Measurements from ENCODE around the gene ENPP6.

ENPP6 gene

DNA sequence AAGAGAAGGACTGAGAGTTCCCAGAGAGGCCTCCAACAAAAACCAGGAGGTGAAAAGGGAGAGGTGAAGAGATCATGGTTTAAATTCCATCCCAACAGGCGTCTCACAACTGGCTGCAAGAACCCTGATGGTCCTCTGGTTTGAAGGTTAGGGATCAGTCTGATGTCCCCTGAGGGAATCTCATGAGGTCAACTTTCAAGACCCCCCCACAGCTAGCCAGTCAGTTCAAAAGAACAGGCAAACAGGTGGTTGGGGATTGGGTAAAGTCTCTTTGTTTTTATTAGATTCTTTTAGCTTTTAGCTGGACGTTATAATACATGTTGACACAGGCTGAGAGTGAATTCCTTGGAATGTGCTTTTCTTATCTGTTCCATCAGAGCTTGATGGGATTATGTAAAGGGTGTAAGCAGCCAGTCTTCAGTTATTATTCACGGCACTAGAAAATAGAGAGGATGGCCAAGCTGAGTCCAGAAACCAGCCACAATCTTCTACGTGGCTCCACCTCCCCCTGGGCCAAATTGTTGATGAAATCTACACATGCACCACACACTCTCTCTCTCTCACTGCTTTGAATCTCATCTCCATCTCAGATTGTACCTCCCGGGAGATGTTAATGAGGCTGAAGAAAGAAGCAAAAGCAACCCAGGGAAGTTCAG is 20.8 kb downstream of the ENPP6 start:
- DNase-seq, result no peak
- in situ Hi-C loops (cut with HindIII; ENCODE audit: low pct_ligation_motif_present, low pct_unique_long_range_greater_than_20kb, low sequenced_read_pairs), result no loop called here

GRCh38 chr4:184193556-184194525 is 23.8 kb downstream of the ENPP6 start:
- DNase-seq, result no peak
- in situ Hi-C loops (cut with HindIII; ENCODE audit: low pct_ligation_motif_present, low pct_unique_long_range_greater_than_20kb, low sequenced_read_pairs), result no loop called here

GRCh38 chr4:184192933-184193332 is 24.7 kb downstream of the ENPP6 start:
- in situ Hi-C loops (cut with HindIII; ENCODE audit: low pct_ligation_motif_present, low pct_unique_long_range_greater_than_20kb, low sequenced_read_pairs), result no loop called here
- no peak for DNase-seq

- in situ Hi-C loops (cut with HindIII; ENCODE audit: low pct_ligation_motif_present, low pct_unique_long_range_greater_than_20kb, low sequenced_read_pairs), result no loop called here
- no peak for DNase-seq
Measured at GRCh38 chr4:184191267-184191666, 26.4 kb downstream of the ENPP6 start.

- in situ Hi-C loops (cut with HindIII; ENCODE audit: low pct_ligation_motif_present, low pct_unique_long_range_greater_than_20kb, low sequenced_read_pairs), result no loop called here
- no peak for DNase-seq
Measured at GRCh38 chr4:184190711-184191110, 27.0 kb downstream of the ENPP6 start.

DNA sequence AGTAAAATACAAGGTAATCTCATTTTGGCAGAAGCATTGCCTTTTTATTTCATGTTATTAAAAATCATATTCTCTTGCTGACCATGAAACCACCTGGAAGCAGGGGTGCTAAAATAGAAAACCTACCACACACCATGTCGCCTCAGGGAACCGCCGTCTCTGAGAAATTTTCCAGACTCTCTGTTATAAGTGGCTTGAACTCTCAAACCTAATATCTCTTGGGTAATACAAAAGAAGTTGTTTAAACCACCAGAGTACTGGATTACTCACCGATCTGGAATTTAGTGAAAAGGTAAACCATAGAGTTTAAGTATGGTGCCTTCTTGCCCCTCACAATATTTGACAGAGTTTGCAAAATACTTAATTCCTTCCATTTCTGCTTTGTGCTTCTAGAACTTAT is 27.7 kb downstream of the ENPP6 start:
- in situ Hi-C loops (cut with HindIII; ENCODE audit: low pct_ligation_motif_present, low pct_unique_long_range_greater_than_20kb, low sequenced_read_pairs), result no loop called here
- no peak for DNase-seq

- in situ Hi-C loops (cut with HindIII; ENCODE audit: low pct_ligation_motif_present, low pct_unique_long_range_greater_than_20kb, low sequenced_read_pairs), result no loop called here
Measured at GRCh38 chr4:184188443-184189400, 29.0 kb downstream of the ENPP6 start.

GRCh38 chr4:184177271-184177670 is 40.4 kb downstream of the ENPP6 start:
- no peak for DNase-seq
- in situ Hi-C loops (cut with HindIII; ENCODE audit: low pct_ligation_motif_present, low pct_unique_long_range_greater_than_20kb, low sequenced_read_pairs), result no loop called here

More at GRCh38 chr4:184188443-184189400, 29.0 kb downstream of the ENPP6 start:
- no peak for DNase-seq

DNA sequence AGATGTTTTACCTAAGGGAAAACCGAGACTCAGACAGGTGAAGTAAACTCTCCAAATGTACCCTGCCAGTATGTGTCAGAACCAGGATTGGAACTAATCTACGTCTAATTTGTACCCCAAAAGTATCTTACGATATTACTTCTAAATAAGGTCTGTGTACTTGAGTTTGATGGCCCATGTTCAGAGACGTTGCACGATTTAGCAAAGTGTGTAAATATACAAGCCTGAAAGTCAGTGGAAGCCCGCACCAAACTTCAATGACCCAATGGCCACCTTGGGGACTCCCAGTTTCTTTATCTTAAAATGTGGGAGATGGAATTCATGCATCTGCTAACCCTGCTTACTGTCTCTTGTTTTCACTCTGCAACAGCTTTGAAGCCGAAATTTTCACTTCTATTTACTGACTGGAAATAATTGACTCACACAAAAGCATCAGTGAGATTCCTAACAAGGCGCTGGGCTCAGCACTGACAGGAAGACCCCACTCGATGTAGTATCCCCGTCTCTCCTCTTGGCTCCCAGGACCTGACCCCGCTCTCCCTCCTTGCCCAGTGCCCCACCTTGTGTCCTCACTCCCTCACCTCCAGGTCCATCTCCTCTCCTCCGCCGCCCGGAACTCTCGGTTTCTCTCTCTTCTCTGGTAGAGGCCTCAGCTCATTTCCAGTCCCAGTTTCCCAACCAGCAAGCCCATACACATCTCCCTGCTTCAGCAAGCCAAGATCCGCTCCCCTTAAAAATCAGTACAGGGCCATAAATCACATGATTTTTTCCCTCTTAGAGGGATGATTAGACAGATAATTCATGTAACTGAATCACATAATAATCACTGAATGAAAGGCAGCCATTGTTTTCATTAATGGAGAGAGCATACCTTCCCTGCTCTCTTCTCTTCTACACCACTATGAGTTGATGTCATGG is 42.8 kb downstream of the ENPP6 start:
- in situ Hi-C loops (cut with HindIII; ENCODE audit: low pct_ligation_motif_present, low pct_unique_long_range_greater_than_20kb, low sequenced_read_pairs), result no loop called here

GRCh38 chr4:184171011-184171410 is 46.7 kb downstream of the ENPP6 start:
- DNase-seq, result no peak

More for the DNA sequence above, 42.8 kb downstream of the ENPP6 start:
- no peak for DNase-seq

GRCh38 chr4:184169225-184169867 is 48.3 kb downstream of the ENPP6 start:
- in situ Hi-C loops (cut with HindIII; ENCODE audit: low pct_ligation_motif_present, low pct_unique_long_range_greater_than_20kb, low sequenced_read_pairs), result no loop called here
- DNase-seq, result no peak

More at GRCh38 chr4:184171011-184171410, 46.7 kb downstream of the ENPP6 start:
- in situ Hi-C loops (cut with HindIII; ENCODE audit: low pct_ligation_motif_present, low pct_unique_long_range_greater_than_20kb, low sequenced_read_pairs), result no loop called here

GRCh38 chr4:184168406-184169019 is 49.2 kb downstream of the ENPP6 start:
- in situ Hi-C loops (cut with HindIII; ENCODE audit: low pct_ligation_motif_present, low pct_unique_long_range_greater_than_20kb, low sequenced_read_pairs), result no loop called here
- DNase-seq, result peak; percentile 54

DNA sequence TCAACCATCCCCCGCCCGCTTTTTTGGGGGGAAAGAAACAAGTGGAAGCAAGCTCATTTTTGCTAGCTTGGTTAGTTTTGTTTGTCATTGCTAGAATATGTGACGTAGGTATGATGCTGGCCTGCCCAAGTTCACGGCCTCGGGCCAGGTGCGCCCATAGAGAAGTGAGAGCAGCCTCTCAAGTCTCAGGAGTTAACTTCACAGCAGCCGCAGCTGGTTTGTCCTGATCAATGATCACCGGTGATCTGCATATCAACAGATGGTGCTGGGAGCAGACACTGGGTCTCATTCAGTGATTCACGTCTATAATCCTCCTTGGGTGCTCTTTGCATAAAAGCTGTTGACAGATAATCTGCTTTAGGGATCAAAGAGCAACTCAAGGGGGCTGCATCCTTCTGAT is 50.1 kb downstream of the ENPP6 start:
- DNase-seq, result no peak
- in situ Hi-C loops (cut with HindIII; ENCODE audit: low pct_ligation_motif_present, low pct_unique_long_range_greater_than_20kb, low sequenced_read_pairs), result no loop called here

GRCh38 chr4:184166736-184167135 is 50.9 kb downstream of the ENPP6 start:
- DNase-seq, result no peak
- in situ Hi-C loops (cut with HindIII; ENCODE audit: low pct_ligation_motif_present, low pct_unique_long_range_greater_than_20kb, low sequenced_read_pairs), result no loop called here

DNA sequence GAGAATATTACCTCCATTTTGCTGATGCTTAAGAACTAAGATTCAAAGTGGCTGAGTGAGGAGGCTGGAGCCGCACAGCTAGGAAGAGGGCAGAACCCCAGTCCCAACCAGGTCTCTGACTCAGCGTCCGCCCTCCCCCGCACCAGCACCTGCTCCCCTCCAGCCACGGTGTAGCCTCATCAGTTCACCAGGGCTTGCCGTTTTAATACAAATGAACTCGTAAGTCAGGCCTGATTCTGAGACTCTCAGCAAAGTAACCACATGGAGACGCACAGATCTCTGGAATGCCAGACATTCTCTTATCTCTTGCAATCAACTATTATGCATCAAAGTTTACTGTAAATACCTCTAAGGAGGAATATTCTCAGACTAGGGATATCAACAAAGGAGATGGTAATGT is 52.4 kb downstream of the ENPP6 start:
- no peak for DNase-seq
- in situ Hi-C loops (cut with HindIII; ENCODE audit: low pct_ligation_motif_present, low pct_unique_long_range_greater_than_20kb, low sequenced_read_pairs), result no loop called here

DNA sequence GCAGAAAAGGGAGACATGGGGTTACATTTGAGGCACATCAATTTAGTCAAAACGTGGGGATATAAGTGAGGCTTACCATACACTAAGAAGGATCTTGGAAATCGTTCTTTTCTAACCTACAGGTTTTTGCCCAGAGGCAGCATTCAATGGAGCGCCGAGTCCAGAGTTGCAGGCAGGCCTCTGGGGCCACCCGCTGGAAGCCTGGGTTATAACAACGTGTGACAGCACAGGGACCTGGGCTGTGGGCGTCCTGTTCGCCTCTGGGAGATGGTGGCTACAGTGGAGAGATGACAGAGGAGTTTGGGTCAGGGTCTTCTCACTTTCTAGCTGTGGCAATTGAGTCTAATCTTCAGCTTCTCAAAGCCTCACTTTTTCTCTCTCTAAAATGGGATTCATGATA is 53.9 kb downstream of the ENPP6 start:
- DNase-seq, result peak; percentile 26
- in situ Hi-C loops (cut with HindIII; ENCODE audit: low pct_ligation_motif_present, low pct_unique_long_range_greater_than_20kb, low sequenced_read_pairs), result no loop called here

GRCh38 chr4:184162596-184162995 is 55.1 kb downstream of the ENPP6 start:
- no peak for DNase-seq
- in situ Hi-C loops (cut with HindIII; ENCODE audit: low pct_ligation_motif_present, low pct_unique_long_range_greater_than_20kb, low sequenced_read_pairs), result no loop called here

Measured in ACHN (cell line).